Endothelial cell of umbilical vein (primary cell): ENCODE measurements around the gene RAB25. TPM values are rescaled to one million over a fixed set of nuclear protein-coding genes. Genes with fewer than 3 reads are reported as not detected.

Experiments used
- BruUV-seq: library from RNA; stranded (reverse); fragments of 400-500 nt; replicated peaks from 2 replicates; lab custom pipeline; 2021; lab: Mats Ljungman, UMichigan
- CTCF ChIA-PET: fragments of 300-600, 350-600 bp; sonication (Branson Sonifier 250); formaldehyde crosslinking; loops from one replicate; lab custom pipeline; 2021; ENCODE audit warnings: antibody characterized with exemption, inconsistent platforms; lab: Charles Lee
- POLR2A ChIA-PET: fragments of 300-600, 350-600 bp; sonication (Branson Sonifier 250); formaldehyde crosslinking; loops from one replicate; lab custom pipeline; 2021; ENCODE audit warnings: antibody characterized with exemption, inconsistent platforms; lab: Charles Lee
- DNase-seq: peaks from one replicate; pipeline ENCODE4 v3.0.0-alpha.2; 2011; ENCODE audit warnings: low read depth, low spot score
- FAIRE-seq: peaks from 2 replicates; lab custom pipeline; 2011; peaks lifted over from hg19 to GRCh38; lab: Jason Lieb, UNC
- H2AFZ ChIP-seq: 2 replicates; pipeline ENCODE4 v1.6.0; 2012; ENCODE audit warnings: low read depth, low read length, control low read depth, inconsistent platforms
- H3K27ac ChIP-seq: 2 replicates; pipeline ENCODE4 v1.5.1; 2011; ENCODE audit warnings: low read depth, mild to moderate bottlenecking, control low read depth, low read length, moderate library complexity; ENCODE audit not compliant: insufficient read depth
- H3K27me3 ChIP-seq, 2 experiments: 2 replicates each; pipeline versions ENCODE4 v1.6.0 to v1.6.1; 2011; ENCODE audit warnings: low read length in 2 of 2, mixed read lengths in 1 of 2; ENCODE audit not compliant: control insufficient read depth in 2 of 2, insufficient read depth in 2 of 2
- H3K36me3 ChIP-seq, 2 experiments: 2 replicates in 1 of 2; 3 replicates in 1 of 2; pipeline ENCODE4 v1.5.1; 2011; ENCODE audit warnings: low read length in 2 of 2, mild to moderate bottlenecking in 1 of 2, moderate library complexity in 1 of 2; ENCODE audit not compliant: control insufficient read depth in 2 of 2, insufficient read depth in 2 of 2; ENCODE audit errors: extremely low read depth in 1 of 2
- H3K4me1 ChIP-seq: 3 replicates; pipeline ENCODE4 v1.5.1; 2011; ENCODE audit warnings: mild to moderate bottlenecking, low read length; ENCODE audit not compliant: control insufficient read depth, insufficient read depth; ENCODE audit errors: extremely low read depth
- H3K4me2 ChIP-seq: 2 replicates; pipeline ENCODE4 v1.6.1; 2011; ENCODE audit warnings: low read length, control low read depth, mixed read lengths; ENCODE audit not compliant: insufficient read depth
- H3K4me3 ChIP-seq, 3 experiments: fragments of 200-600 bp in 1 of 3; sonication (generic), shearing (Covaris generic) in 1 of 3; replicated peaks in 1 of 3; 2 replicates each; pipeline ENCODE4 v1.5.1; 2011 to 2016; ENCODE audit warnings: control low read depth in 3 of 3, low read length in 3 of 3, mild to moderate bottlenecking in 2 of 3, inconsistent platforms in 1 of 3, low read depth in 1 of 3, moderate library complexity in 1 of 3; ENCODE audit not compliant: insufficient read depth in 1 of 3
- H3K79me2 ChIP-seq: 2 replicates; pipeline ENCODE4 v1.6.0; 2012; ENCODE audit warnings: low read length, inconsistent platforms; ENCODE audit not compliant: control insufficient read depth, insufficient read depth
- H3K9ac ChIP-seq: replicated peaks from 2 replicates; pipeline ENCODE3; 2011; ENCODE audit warnings: low read length, control low read depth; ENCODE audit not compliant: insufficient read depth; ENCODE audit errors: extremely low read depth
- H3K9me1 ChIP-seq: replicated peaks from 3 replicates; pipeline ENCODE4 v1.6.0; 2011; ENCODE audit warnings: mild to moderate bottlenecking, low read length; ENCODE audit not compliant: control insufficient read depth, insufficient read depth; ENCODE audit errors: extremely low read depth
- H3K9me3 ChIP-seq: replicated peaks from 2 replicates; pipeline ENCODE4 v1.5.1; 2012; ENCODE audit warnings: low read length, inconsistent platforms; ENCODE audit not compliant: control insufficient read depth, insufficient read depth
- H4K20me1 ChIP-seq: replicated peaks from 2 replicates; pipeline ENCODE3; 2011; ENCODE audit warnings: mild to moderate bottlenecking, low read length; ENCODE audit not compliant: control insufficient read depth, insufficient read depth; ENCODE audit errors: extremely low read depth
- CTCF ChIP-seq, 2 donors: IDR thresholded peaks; 1 replicate in 1 of 2; 2 replicates in 1 of 2; pipeline ENCODE4 v1.5.1; 2011; ENCODE audit warnings: low read length in 2 of 2, mild to moderate bottlenecking in 2 of 2, moderate library complexity in 2 of 2, control low read depth in 1 of 2, inconsistent platforms in 1 of 2, low read depth in 1 of 2; ENCODE audit not compliant: insufficient read depth in 1 of 2; ENCODE audit errors: extremely low read depth in 1 of 2
- EZH2 ChIP-seq: IDR thresholded peaks from 2 replicates; pipeline ENCODE4 v1.6.1; 2012; ENCODE audit warnings: borderline replicate concordance, low read depth, mild to moderate bottlenecking, moderate library complexity, low read length, inconsistent platforms; ENCODE audit not compliant: severe bottlenecking
- FOS ChIP-seq: IDR thresholded peaks from 2 replicates; pipeline ENCODE4 v1.6.1; 2011; ENCODE audit warnings: mild to moderate bottlenecking, low read length, moderate library complexity, borderline replicate concordance; ENCODE audit not compliant: insufficient read depth
- JUN ChIP-seq: IDR thresholded peaks from 2 replicates; pipeline ENCODE4 v1.6.1; 2011; ENCODE audit warnings: borderline replicate concordance, low read depth; ENCODE audit not compliant: insufficient read length, insufficient read depth
- MAX ChIP-seq: IDR thresholded peaks from 2 replicates; pipeline ENCODE4 v1.6.1; 2011; ENCODE audit not compliant: insufficient read depth, insufficient read length
- POLR2AphosphoS5 ChIP-seq: IDR thresholded peaks from 2 replicates; pipeline ENCODE4 v1.6.1; 2012; ENCODE audit warnings: low read depth, mild to moderate bottlenecking, control low read depth, low read length, moderate library complexity; ENCODE audit not compliant: insufficient read depth
- dilution Hi-C: fragments of 300-500 bp; cut with MboI; formaldehyde crosslinking; loops from one replicate; pipeline ENCODE4 v1.15.0; 2019; ENCODE audit warnings: low sequenced_read_pairs; ENCODE audit not compliant: extremely low pct_ligation_motif_present
- intact Hi-C: fragments of 100-400 bp; cut with micrococcal nuclease; formaldehyde crosslinking; loops from one replicate; pipeline ENCODE4 v1.10.0; 2022
- polyA plus RNA-seq, 4 experiments: library from polyadenylated mRNA; depleted of rRNA in 3 of 4; stranded (reverse) in 3 of 4; unstranded in 1 of 4; fragments of >200 nt; gene quantifications; 2 replicates each; pipeline versions ENCODE4 v1.2.1 to v1.2.3, GENCODE V29; 2011 to 2012; ENCODE audit warnings: missing spikeins in 1 of 4
- total RNA-seq: library from RNA; stranded (reverse); gene quantifications from 2 replicates; pipeline ENCODE4 v1.2.3, GENCODE V29; 2021

RAB25 gene
- total and polyA plus RNA-seq, 2 donors (not counting 3 experiments of a cell fraction or from before 2014, with no cell fraction given): not detected

DNA sequence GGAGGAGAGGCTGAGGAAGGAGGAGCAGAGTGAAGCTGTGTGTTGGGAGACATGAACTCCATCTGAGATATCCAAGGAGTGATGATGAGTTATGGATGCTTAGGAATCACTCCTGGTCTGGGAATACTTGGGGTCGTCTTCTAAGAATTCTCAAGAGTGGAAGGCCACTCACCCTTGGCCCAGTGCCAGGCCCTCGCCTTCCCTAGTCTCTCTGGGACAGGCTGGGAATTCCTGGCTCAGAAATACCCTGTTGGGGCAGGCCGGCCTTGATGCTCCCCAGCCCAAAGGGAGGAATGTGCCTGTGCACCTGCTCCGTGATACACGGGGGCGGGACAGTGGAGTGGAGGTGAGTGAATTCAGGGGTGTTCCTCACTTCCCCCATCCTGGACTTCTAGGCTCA lies 40.9 kb downstream of the RAB25 start:
- dilution Hi-C loops (no loop called here), intact Hi-C loops (loop anchor here (1.0 to 5.0 kb wide), 2 partner anchors 28 to 110 kb away; partner anchors contain the start of gene PMF1)
- BruUV-seq: no TSS peak
- Histone ChIP-seq H3K36me3 (no peaks in the 10 kb centered on the region), H3K9ac (peak overlapping the region; percentile 88), H3K4me2 (peak overlapping the region; percentile 28), H3K4me3 (no peak overlapping the region), H3K9me3 (no peaks in the 10 kb centered on the region), H3K79me2 (no peaks in the 10 kb centered on the region), H3K27me3 (no peaks in the 10 kb centered on the region), H2AFZ (no peak overlapping the region), H4K20me1 (no peaks in the 10 kb centered on the region), H3K27ac (peak overlapping the region; percentile 97), H3K4me1 (peaks cover 67% of the 10 kb centered on the region), H3K9me1 (no peaks in the 10 kb centered on the region)
- FAIRE-seq (peak; percentile 43), DNase-seq (peak; percentile 45)
- TF ChIP-seq FOS: no peak
- ChIA-PET POLR2A (interaction anchor here (0.8 to 3.4 kb wide), 3 partner anchors 12 to 27 kb away, joined by 3 to 17 read pairs (median 14); partner anchors contain the start of gene LMNA), CTCF (interaction anchor here (0.6 to 21.0 kb wide), 3 partner anchors 16 to 1622 kb away, joined by 3 to 627 read pairs (median 283); partner anchors contain the start of gene LMNA)

- Histone ChIP-seq H3K4me3 (no peak overlapping the region), H3K9me3 (no peaks in the 10 kb centered on the region), H3K4me1 (peaks cover 57% of the 10 kb centered on the region), H3K4me2 (peak overlapping the region; percentile 28), H3K36me3 (no peaks in the 10 kb centered on the region), H3K27ac (peak overlapping the region; percentile 97), H3K79me2 (no peaks in the 10 kb centered on the region), H3K9me1 (no peaks in the 10 kb centered on the region), H2AFZ (no peak overlapping the region), H3K9ac (peak overlapping the region; percentile 88), H4K20me1 (no peaks in the 10 kb centered on the region), H3K27me3 (no peaks in the 10 kb centered on the region)
- dilution Hi-C loops (no loop called here), intact Hi-C loops (loop anchor here (1.0 to 5.0 kb wide), 2 partner anchors 27 to 109 kb away; partner anchors contain the start of gene PMF1)
- FAIRE-seq: peak; percentile 85
- DNase-seq: peak; percentile 95
- no TSS peak for BruUV-seq
- peak; percentile 61 for TF ChIP-seq POLR2AphosphoS5
- TF ChIP-seq MAX: peak; percentile 30
- TF ChIP-seq EZH2: no peak
- no peak for TF ChIP-seq CTCF (IDR thresholded peaks at IDR 0.05; ENCODE audit: extremely low read depth in 1 of 2, insufficient read depth in 1 of 2, low read depth in 1 of 2, low read length in 2 of 2)
- peak; percentile 86 for TF ChIP-seq JUN
- TF ChIP-seq FOS: peak; percentile 80
- CTCF ChIA-PET: interaction anchor here (0.6 to 21.0 kb wide), 5 partner anchors 15 to 1623 kb away, joined by 3 to 627 read pairs (median 6); partner anchors contain the start of gene LMNA
- POLR2A ChIA-PET: interaction anchor here (0.8 to 2.2 kb wide), 3 partner anchors 11 to 27 kb away, joined by 3 to 17 read pairs (median 4); partner anchors contain the start of gene LMNA
Observed at GRCh38 chr1:156102633-156103511, 41.9 kb downstream of the RAB25 start.
